ENCODE data around the gene CAP2.

GRCh38 chr6:17501982-17502704 lies 108.7 kb downstream of the CAP2 start:
- TF ChIP-seq CTCF (IDR thresholded peaks at IDR 0.05; ENCODE audit: low read depth, low read length, poor library complexity, severe bottlenecking) (no peak), EZH2phosphoT487 (IDR thresholded peaks at IDR 0.05; ENCODE audit: borderline replicate concordance, low read length) (no peak)

Measured in DOHH2 (cell line).